Fibroblast of villous mesenchyme (primary cell): ENCODE measurements around the gene BCR. TPM values are rescaled to one million over a fixed set of nuclear protein-coding genes. Genes with fewer than 3 reads are reported as not detected.

Source experiments
- DNase-seq: peaks from one replicate; pipeline ENCODE4 v3.0.0-alpha.2; 2010; ENCODE audit warnings: low read depth
- H3K4me3 ChIP-seq: 2 replicates; pipeline ENCODE4 v1.5.1; 2011; ENCODE audit warnings: low read depth, mild to moderate bottlenecking, low read length
- total RNA-seq: library from RNA; depleted of rRNA; stranded (reverse); fragments of >200 nt; gene quantifications from 2 replicates; pipeline ENCODE4 v1.2.3, GENCODE V29; 2012
- TF ChIP-seq, protein P1 (sequence below): IDR thresholded peaks from 2 replicates; pipeline ENCODE4 v1.5.1; 2012; ENCODE audit warnings: low read depth, mild to moderate bottlenecking, low read length; ENCODE audit not compliant: insufficient read depth

The BCR gene
- total RNA-seq, 1 donor, result 36.7 TPM

DNA sequence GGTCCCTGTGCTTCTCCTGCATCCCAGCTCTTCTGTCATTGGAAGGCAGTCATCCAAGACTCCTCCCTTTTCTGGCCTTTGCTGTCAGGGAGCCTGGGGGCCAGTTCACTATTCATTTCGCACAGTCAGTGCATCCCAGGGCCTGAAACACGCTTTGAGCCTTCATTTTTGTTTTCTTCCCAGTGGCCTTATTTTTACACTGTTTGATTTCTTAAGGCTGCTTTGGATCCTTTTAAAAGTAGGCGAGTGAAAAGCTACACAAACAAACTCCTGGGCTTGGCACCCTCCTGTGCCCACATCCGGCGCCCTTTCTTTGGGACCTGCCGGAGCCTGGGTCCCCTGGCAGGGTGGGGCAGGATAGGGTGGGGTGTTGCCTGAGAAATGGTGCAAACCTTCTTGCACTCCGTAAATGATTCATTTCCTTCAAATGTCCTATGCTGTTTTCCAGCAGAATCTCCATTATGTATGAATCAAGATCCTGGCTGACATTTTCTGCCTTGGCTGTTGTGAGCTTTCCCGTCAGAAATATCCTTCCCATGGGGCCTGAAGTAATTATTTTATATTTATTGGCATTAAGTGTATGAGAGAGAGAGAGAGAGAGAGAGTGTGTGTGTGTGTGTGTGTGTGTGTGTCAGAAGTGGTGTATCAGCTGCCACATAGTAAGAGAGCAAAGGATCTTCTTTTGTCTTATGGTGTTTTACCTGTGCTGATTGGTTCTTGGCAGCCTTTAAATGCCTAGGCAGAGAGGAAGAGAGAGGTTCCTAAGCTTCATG lies 45.6 kb downstream of the BCR start:
- TF ChIP-seq, protein P1, sequence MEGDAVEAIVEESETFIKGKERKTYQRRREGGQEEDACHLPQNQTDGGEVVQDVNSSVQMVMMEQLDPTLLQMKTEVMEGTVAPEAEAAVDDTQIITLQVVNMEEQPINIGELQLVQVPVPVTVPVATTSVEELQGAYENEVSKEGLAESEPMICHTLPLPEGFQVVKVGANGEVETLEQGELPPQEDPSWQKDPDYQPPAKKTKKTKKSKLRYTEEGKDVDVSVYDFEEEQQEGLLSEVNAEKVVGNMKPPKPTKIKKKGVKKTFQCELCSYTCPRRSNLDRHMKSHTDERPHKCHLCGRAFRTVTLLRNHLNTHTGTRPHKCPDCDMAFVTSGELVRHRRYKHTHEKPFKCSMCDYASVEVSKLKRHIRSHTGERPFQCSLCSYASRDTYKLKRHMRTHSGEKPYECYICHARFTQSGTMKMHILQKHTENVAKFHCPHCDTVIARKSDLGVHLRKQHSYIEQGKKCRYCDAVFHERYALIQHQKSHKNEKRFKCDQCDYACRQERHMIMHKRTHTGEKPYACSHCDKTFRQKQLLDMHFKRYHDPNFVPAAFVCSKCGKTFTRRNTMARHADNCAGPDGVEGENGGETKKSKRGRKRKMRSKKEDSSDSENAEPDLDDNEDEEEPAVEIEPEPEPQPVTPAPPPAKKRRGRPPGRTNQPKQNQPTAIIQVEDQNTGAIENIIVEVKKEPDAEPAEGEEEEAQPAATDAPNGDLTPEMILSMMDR, result no peak
- DNase-seq, result no peak
- no peak overlapping the region for H3K4me3 ChIP-seq

DNA sequence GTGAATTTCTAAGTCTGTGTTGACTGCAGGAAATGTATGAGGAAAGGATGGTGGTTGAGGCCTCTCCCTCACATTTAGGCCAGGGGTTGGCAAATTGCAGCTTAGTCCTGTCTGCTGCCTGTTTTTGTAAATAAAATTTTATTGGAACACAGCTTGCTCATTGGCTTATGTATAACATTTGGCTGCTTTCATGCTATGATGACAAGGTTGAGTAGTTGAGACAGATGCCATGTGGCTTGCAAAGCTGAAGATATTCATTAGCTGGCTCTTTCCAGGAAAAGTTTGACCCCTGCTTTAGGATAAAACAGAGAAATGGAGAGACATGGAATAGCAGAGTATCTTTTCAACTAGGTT lies 46.2 kb downstream of the BCR start:
- DNase-seq, result peak; percentile 48
- TF ChIP-seq, protein P1, result no peak
- no peak overlapping the region for H3K4me3 ChIP-seq

- TF ChIP-seq, protein P1, result no peak
- DNase-seq, result no peak
- no peak overlapping the region for H3K4me3 ChIP-seq
Observed at GRCh38 chr22:23227380-23227779, 47.1 kb downstream of the BCR start.

- no peak for DNase-seq
- TF ChIP-seq, protein P1, result no peak
Observed at GRCh38 chr22:23228503-23228902, 48.2 kb downstream of the BCR start.

GRCh38 chr22:23229646-23230045 lies 49.3 kb downstream of the BCR start:
- no peak overlapping the region for H3K4me3 ChIP-seq
- TF ChIP-seq, protein P1, result no peak
- DNase-seq, result no peak

More at GRCh38 chr22:23228503-23228902, 48.2 kb downstream of the BCR start:
- no peak overlapping the region for H3K4me3 ChIP-seq

GRCh38 chr22:23230348-23231068 lies 50.2 kb downstream of the BCR start:
- TF ChIP-seq, protein P1, result no peak
- no peak for DNase-seq

More at GRCh38 chr22:23230348-23231068, 50.2 kb downstream of the BCR start:
- H3K4me3 ChIP-seq, result no peak overlapping the region
